Choroid plexus epithelial cell (primary cell): Measurements from ENCODE around the gene NR0B2.

Experiments used
- DNase-seq: peaks from one replicate; pipeline ENCODE4 v3.0.0-alpha.2; 2010; ENCODE audit warnings: low read depth
- H3K4me3 ChIP-seq: 2 replicates; pipeline ENCODE4 v1.5.1; 2011; ENCODE audit warnings: low read depth, mild to moderate bottlenecking, control low read depth, low read length, moderate library complexity
- TF ChIP-seq, protein P1 (sequence below): conservative IDR thresholded peaks from 2 replicates; pipeline ENCODE4 v1.5.1; 2011; ENCODE audit warnings: low read depth, mild to moderate bottlenecking, control low read depth, inconsistent platforms, low read length, moderate library complexity

NR0B2 gene

DNA sequence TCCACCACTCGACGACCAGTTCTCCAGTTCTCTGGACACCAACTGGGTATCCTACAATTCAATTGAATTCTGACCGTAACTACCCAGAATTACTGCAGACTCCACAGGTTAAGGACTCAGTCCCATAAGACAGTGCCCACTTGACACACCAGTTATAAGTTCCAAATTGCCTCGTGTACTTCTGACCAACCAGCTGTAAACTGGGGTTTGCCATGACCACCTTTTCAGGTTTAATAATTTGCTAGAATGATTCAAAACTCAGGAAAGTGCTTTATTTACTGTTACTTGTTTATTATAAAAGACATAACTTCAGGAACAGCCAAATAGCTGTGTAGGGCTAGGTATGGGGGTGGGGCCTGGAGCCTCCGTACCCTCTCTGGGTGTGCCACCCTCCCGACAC is 23.0 kb upstream of the NR0B2 start:
- H3K4me3 ChIP-seq = no peak overlapping the region
- no peak for DNase-seq
- TF ChIP-seq, protein P1, sequence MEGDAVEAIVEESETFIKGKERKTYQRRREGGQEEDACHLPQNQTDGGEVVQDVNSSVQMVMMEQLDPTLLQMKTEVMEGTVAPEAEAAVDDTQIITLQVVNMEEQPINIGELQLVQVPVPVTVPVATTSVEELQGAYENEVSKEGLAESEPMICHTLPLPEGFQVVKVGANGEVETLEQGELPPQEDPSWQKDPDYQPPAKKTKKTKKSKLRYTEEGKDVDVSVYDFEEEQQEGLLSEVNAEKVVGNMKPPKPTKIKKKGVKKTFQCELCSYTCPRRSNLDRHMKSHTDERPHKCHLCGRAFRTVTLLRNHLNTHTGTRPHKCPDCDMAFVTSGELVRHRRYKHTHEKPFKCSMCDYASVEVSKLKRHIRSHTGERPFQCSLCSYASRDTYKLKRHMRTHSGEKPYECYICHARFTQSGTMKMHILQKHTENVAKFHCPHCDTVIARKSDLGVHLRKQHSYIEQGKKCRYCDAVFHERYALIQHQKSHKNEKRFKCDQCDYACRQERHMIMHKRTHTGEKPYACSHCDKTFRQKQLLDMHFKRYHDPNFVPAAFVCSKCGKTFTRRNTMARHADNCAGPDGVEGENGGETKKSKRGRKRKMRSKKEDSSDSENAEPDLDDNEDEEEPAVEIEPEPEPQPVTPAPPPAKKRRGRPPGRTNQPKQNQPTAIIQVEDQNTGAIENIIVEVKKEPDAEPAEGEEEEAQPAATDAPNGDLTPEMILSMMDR = no peak

DNA sequence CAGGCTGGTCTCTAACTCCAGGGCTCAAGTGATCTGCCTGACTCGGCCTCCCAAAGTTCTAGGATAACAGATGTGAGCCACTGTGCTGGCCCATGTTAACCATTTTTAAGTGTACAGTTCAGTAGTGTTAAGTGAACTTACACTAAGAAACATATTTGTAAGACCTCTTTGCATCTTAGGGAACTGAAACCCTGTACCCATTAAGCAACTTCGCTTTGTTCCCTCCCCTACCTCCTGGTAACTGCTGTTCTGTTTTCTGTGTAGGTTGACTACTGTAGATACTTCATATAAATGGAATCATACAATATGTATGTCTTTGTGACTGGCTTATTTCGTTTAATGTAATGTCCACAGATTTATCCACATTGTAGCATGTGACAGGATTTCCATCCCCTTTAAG is 18.8 kb upstream of the NR0B2 start:
- TF ChIP-seq, protein P1 = no peak
- no peak overlapping the region for H3K4me3 ChIP-seq
- DNase-seq = no peak

- peak; percentile 63 for DNase-seq
- TF ChIP-seq, protein P1 = no peak
- no peak overlapping the region for H3K4me3 ChIP-seq
Measured at GRCh38 chr1:26923711-26924110, 9.9 kb upstream of the NR0B2 start.

- TF ChIP-seq, protein P1 = no peak
- no peak overlapping the region for H3K4me3 ChIP-seq
- DNase-seq = no peak
Measured at GRCh38 chr1:26922901-26923300, 9.1 kb upstream of the NR0B2 start.

GRCh38 chr1:26922431-26922729 is 8.6 kb upstream of the NR0B2 start:
- DNase-seq = no peak
- peak overlapping the region; percentile 95 for H3K4me3 ChIP-seq
- TF ChIP-seq, protein P1 = no peak

GRCh38 chr1:26921540-26922430 is 8.0 kb upstream of the NR0B2 start, which contains the start of gene NUDC:
TSS of gene NUDC (plus strand) at chr1:26921743. CDS start at chr1:26921849, 106 bp downstream.
- peak within 1 kb of the TSS; percentile 95 for H3K4me3 ChIP-seq
- DNase-seq = peak; percentile 98
- TF ChIP-seq, protein P1 = no peak

GRCh38 chr1:26921126-26921539 is 7.4 kb upstream of the NR0B2 start:
- peak overlapping the region; percentile 95 for H3K4me3 ChIP-seq
- TF ChIP-seq, protein P1 = no peak
- DNase-seq = no peak
